ENCODE results near the gene MORN1. TPM values are rescaled to one million over a fixed set of nuclear protein-coding genes. Genes with fewer than 3 reads are reported as not detected.

The MORN1 gene
- total RNA-seq, 1 donor from 2014 or later = 19.0 TPM

DNA sequence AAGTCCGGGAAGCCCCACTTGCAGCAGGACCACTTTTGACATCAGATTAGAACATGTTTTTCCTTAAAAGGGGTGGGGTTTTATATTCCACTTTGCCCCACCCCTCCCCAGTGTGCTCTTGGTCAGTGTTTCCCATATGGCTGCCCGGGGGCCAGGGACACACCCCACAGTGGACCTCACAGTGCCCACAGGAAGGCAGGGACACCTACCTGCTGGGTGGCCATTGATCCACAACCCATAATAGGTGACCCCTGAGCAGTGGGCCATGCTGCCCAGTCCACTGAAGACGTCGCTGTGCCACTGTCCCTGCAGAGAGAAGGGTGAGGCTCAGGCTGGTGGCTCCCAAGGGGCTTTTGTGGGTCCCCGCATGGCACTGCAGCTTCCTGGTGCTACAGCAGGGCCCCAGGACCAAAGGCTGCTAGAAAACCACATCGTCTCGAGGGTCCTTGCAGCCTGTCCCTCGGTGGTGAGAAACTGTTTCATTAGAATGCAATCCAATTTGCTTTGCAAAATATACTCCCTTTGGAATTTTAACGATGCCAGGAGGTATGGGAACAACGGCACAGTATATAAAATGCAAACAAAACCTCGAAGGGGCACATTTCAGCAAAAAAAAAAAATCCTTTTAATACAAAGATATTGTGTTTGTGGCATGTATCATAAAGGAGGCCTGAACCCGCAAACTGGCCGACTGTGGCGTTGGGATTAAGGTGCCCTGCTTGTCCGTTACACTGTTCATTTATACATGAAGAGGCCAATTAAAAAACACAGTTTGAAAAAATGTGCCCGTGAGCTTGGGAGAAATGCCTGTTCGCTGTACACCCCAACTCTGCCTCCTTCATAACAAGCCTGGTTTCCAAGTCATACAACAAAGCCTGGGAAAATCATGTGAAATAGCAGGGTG is 16.9 kb downstream of the MORN1 start:
- no peak for DNase-seq (ENCODE audit: low spot score)

DNA sequence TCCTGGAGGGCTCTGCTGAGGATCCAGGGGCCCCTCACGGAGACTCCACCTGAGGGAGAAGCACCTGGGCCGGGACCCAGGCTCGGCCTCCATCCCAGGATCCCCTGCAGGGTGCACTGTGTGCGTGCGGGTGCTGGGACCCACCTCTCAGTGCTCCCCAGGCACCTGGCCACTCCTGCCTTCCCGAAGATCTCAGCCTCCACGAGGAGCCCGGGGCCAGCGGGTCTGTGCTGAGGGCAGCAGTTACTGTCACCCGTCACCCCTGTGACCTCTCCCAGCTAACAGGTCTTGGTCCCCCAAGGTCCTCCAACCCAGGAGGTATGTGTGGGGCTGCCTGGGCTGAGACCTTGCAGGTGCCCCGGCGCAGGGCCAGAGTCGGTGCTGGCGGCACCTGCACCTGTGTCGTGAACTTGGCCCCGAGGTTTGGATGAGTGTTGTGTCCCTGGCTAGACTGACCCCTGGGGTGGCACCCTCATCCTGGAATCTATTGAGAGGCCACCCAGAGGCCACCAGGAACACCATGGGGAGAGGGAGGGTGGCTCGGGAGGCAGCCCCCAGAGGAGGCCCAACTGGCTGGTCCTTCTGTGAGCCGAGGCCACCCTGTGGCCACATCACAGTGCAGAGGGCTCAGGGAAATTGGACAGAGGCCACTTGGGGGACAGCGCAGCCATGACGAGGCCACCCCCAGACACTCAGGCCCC is 17.7 kb downstream of the MORN1 start:
- DNase-seq (ENCODE audit: low spot score) = no peak

DNA sequence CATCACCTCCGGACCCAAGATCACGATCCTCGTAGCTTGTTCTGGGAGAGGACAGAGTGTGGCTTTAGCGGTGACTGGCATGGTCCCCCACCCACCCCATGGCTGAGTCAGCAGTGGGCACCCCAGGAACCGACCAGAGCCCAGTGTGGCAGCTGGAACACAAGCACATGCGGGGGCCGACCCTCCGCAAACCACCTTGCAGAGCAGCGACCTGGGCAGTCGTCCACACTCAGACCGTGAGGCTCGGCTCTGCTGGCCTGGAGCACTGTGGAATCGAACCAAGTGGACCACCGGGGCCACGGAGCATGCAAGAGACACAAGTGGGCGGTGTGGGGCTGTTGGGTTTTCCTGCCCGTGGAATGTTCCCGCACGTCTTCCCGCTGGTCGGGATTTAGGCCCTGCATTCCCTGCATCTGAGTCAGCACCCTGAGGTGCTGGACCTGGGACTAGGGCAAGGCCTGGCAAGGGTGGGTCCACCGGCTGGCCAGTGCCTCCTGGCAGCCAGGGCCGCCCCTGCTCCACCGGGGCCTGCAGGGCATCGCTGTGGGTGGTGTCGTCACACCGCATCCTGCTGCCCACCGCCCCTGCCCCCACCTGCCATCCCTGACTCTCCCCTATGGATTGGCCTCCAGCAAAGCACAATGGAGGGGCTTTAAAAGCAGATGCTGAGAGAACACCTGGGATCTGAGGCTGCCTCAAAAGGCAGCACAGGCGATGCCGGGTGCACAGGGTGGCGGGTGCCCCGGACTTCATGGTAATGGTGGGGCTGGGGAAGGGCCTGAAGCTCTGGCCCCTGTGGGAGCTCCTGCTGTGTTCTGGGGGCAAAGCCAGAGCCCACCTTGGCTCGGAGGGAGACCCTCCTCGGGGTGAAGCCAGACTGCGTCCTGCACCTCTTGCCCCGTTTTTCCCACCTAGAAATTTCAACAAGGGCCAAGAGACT is 18.5 kb downstream of the MORN1 start:
- DNase-seq (ENCODE audit: low spot score) = no peak

DNA sequence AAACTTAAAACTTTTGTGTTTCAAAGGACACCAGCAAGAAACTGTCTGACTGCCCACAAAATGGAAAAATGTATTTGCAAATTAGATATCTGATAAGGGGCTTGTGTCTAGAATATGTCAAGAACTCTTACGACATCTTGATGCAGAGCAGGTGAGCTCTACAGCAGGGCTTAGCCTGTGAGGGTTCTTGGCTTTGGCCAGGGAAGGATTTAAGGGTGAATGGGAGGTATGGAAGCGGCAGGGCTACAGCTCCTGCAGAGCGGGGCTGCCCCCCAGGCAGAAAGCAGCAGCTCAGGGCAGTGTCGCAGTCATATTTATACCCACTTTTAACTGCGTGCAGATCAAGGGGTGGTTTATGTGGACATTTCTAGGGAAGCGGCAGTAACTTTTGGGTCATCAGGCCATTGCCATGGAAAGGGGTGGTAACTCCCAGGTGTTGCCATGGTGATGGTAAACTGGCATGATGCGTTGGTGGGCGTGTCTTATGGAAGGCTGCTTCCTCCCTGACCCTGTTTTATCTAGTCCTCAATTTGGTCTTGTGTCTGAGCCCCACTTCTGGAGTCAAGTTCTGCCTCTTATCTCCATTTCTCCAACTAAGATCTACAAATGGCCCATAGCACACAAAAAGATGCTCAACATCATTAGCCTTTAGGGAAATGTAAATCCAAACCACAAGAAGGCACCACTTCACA is 23.2 kb downstream of the MORN1 start:
- DNase-seq (ENCODE audit: low spot score) = no peak

DNA sequence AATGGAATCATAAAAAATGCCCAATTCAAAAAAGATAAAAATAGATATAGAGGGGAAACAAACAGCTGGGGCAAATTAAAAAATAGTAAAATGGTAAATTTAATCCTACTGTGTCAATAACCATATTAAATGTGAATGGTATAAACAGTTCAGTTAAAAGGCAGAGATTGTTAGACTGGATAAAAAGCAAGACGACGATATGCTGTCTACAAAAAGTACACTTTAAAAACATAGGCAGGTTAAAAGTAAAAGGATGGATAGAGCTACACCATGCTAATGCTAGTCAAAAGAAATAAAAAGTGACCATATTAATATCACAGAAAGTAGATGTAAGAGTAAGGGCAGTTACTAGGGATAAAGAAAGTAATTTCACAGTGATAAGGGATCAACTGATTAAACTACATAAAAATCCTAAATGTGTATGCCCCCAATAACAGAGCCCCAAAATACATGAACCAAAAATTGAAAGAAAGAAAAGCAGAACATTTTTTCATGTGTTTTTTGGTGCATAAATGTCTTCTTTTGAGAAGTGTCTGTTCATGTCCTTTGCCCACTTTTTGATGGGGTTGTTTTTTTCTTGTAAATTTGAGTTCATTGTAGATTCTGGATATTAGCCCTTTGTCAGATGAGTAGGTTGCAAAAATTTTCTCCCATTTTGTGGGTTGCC is 27.4 kb downstream of the MORN1 start:
- DNase-seq (ENCODE audit: low spot score) = no peak

DNA sequence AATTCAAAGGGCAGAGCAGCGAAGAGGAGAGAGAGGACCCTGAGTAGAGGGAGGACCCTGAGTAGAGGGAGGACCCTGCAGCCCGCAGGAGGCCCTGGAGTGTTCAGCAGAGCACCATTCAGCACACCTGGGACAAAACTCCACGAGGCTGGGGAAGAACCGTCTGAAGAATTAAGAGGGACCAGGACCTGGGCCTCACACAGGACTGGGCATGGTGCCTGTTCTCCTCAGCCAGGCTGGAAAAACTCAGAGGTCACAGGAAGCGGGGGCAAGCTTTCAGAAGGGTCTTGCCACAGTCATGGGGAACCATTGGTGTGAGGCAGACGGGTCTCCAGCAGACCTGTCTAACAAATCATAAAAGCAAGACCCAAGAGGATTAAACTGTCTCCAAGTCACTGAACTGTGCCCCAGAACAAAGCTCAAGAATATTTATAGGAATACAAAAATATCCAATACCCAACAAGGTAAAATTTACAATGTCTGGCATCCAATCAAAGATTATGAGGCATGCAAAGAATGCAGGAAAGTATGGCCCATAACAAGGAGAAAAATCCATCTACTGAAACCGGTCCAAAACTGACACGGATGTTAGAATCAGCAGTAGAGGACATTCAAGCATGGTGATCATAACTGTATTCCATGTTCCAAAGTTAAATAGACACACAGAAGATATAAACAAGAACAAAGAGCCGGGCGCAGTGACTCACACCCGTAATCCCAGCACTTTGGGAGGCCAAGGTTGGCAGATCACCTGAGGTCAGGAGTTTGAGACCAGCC is 30.6 kb downstream of the MORN1 start:
- DNase-seq (ENCODE audit: low spot score) = no peak

DNA sequence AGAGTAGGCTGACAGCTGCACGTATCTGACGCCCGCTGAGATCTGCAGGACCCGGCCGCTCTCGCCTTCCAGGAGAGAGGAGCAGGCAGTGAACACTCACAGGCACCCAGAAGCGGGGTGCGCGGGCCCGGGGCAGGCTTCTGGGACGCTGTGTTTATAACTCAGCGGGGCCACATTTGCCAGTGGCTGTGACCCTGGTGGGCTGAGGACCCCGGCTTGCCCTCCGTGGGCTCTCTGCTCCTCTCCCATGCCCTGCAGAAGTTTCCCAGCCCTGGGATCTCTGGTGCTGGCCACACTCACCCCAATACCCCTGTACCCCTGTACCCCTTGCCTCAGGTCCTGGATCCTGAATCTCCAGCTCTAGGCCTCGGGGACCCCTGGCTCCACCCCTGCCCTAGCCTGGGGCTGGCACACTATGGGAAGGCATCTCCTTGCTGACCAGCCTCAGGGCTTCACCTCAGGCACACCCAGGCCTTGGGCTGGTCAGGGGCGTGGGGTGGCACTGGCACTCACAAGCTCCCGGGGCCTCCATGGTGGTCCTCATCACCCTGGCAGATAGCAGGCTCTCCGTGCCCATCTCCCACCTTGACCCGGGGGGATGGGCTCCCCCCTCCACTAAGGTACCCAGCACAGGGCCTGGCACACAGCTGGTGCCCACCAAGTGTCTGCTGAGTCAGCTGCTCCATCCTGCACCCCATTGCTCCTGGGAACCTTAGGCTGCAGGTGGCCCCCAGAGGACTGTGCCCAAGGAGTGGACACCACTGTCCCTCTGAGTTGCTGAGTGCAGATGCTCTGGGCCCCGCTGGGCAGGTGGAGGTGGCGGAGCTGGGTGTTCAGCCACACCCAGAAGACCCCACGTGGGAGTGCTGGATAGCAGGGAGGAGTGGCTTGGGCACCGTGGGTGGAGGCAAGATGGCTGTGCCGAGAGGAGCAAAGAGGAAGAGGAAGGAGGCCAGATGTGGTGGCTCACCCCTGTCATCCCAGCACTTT is 32.4 kb downstream of the MORN1 start:
- DNase-seq (ENCODE audit: low spot score) = no peak

DNA sequence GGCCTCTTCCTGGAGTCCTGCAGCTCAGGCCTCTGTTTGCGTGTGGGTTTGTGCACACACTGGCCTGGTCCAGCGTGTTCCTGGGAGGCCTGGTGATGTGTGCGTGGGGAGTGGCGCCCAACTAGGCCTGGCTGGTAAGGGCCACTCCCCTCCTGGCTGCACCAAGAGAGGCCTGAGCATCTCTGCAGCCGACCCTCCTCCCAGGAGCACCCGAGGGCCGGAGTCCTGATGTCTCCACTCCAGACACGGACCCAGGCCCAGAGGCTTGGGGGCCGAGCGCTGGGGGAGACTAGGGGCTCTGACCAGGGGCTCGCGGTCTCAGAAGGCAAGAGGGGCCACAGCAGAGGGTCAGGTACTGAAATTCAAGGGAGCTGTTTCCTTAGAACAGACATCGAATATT is 33.3 kb downstream of the MORN1 start:
- no peak for DNase-seq (ENCODE audit: low spot score)

DNA sequence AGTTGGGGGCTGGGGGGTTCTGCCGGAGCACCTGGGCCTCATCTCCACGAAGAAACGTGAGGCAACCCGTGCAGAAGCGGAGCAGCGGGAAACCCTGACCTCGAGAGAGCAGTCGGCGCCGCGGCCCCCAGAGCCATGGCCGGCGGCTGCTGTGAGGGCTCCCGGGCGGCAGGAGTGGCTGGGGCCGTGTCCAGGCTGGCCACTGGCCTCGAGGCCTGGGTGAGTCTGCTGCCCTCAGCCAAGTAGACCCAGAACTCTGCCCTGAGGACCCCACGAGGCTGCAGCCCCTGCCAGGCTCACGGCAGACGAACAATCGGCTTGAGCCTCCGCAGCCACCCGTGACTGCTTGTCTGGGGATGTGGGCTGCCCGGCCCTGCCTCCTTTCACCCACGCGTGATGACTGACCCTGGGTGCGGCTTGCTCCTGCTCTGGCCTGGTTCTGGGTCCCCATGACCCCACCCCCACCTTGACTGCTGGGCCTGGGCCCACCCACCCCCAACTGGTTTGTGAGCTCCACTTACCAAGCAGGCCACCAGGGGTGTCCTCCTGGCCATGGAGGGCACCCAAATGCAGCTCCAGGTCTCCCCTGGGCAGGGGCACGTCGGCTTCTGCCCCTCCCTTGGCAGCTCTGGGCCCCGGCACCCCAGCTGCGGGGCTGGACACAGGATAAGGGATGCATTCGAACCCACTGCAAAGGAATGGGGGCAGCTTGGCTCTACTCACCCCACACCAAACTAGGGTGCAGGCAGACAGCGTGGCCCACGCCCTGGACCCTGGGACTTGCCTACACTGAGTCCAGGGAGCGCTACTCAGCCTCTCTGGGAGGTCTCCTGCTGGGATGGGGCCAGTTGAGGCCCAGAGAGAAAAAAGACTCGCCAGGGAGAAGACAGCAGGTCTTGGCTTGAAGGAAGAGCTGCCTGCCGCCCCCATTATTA is 34.2 kb downstream of the MORN1 start:
- no peak for DNase-seq (ENCODE audit: low spot score)

DNA sequence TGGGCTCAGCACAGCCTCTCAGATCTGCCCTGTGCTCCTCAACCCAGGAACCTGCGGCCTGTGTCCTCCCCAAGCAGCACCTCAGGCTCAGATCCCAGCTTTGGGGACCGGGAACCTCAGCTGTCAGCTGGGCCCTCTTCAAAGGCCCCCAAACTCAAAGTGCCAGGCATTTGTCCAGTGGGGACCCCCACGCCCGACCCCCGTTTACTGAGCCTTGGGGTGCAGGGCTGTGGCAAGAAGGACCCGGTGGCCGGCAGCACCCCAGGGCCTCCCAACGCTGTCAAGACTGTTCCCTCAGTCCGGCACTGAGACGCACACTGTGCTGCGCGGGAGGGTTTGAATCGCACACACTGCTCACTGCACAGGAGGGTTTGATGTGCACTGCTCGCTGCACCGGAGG is 35.0 kb downstream of the MORN1 start:
- DNase-seq (ENCODE audit: low spot score) = no peak

DNA sequence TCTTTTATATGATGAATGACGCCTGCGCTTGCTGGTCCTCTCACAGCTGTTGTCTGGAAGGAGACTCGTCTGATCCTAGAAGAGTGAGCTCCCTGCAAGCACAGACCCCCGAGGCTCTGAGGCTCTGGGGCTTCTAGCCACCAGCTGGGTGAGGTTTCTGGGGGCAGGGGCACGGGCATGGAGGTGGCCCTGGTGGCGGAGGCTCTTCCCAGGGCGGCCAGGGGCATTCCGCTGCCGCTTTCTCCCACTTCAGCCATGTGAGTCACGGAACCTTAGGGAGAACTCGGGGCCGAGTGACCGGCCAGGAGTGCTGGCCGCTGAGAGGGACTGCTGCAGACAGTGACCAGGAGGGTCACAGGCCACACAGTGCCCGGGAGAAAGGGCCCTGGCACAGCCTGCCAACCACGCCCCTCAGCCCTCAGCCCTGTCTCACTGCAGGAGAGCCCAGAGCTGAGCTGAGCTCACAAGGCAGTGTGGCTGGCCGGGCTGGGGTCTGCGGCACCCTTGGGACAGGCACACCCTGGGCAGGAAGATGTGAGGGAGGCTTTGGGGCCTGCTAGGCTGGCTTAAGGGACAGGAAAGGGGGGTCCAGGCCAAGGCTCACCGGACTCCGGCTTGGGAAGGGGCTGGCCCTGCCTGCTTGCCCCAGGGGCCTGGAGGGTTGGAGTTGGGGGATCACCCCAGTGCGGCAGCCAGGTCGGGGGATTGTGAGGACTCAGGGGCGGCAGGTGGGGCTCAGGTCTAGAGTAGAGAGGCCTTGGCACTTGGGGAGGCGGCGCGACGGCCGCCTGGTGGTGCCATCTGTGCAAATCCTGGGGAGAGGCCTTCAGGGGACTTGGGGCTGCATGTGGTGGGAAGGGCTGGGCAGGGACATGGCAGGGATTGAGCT is 35.7 kb downstream of the MORN1 start:
- DNase-seq (ENCODE audit: low spot score) = no peak

DNA sequence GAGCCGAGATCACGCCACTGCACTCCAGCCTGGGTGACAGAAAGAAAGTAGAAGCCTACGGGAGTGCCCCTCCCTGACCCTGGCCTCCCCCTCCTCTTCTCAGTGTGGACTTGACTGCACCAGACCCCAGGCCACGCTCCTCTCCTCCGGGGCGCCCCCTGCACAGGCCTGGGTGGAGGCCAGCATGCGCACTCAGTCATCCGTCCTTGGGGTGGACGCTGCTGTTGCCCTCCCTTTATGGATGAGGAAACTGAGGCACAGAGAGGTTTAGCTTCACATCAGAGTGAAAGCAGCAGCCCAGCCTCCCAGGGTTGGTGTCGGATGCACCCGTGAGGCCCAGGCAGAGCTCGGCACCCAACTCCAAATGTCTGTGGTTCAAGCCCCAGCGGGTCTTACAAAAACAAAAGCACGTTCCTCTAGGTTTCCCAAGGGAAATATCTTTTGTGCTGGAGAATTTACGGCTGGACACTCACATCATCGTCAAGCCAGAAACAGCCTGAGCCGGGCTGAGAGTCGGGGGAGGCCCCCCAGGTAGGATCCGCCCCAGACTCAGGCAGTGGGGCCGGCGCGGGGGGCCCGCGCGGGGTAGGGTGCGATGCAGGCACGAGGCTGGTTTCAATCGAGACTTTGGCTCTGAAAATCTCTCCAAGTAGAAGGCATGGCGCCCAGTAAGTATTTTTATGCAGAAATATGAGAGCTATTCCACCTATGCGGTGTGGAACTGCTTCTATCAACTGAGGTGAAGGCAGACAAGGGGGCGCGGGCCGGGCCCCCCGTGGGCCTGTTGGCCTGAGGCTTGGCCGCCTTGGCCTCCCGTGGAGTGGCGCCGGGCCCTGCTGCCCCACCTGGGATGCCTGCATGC is 36.6 kb downstream of the MORN1 start:
- no peak for DNase-seq (ENCODE audit: low spot score)

DNA sequence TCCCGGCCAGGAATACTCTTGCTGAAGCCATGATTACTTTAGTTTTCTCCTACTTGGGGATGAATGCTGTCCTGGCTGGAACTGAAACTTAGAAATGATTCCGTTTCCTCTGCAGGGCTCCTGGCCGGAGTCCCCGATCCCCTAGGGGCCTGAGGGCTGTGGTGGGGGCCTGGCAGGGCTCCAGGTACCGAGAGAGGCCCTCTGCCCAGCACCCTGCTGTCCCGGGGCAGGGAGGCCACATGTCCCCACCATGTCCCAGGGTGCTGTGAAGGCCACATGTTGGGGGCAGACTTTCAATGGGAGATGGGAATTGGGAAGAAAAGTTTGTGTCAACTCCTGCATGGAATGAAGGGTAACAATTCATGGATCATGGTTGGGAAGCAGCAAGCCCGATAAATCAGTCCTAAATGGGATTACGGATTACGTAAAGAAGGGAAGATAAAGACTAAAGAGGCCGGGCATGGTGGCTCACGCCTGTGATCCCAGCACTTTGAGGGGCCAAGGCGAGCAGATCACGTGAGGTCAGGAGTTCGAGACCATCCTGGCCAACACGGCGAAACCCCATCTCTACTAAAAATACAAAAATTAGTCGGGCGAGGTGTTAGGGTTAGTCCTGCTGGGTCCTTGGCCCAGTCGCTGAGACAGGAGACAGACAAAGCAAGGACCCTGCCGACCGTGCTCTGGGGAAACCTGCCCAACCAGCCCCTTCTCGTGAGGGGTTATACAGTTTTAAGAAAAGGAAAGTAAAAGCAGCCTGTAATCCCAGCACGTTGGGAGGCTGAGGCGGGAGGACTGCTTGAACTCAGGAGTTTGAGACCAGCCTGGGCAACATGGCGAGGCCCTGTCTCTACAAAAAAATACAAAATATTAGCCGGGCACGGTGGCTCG is 37.6 kb downstream of the MORN1 start:
- DNase-seq (ENCODE audit: low spot score) = no peak

DNA sequence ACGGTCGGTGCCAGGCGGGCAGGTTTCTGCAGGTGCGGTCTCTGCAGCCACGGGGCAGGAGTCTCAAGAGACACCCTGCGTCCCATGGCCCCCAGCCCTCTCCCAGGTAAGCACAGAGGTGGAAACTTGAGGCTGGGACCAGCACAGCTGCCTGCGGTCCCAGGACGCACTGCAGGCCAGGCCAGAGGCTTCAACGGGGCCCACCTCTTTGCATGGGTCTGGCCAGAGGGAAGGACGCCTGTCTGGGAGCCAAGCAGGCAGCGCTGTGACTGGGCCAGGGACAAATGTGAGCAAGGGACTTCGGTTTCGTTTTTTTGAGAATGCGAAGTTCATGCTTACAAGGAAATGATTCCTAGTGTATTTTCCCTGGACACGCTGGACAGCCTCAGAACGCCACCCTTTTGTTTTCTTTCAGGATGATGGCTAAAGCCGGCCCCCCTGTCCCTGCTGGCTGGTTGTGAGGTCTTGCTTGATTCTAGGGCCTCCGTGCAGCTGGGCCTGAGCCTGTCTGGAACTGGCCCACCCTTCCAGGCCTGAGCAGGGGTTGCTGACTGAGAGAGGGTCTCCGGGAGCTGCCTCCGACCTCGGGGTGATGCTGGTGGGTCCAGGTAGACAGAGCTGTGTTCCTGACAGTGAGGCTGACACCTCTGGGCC is 38.3 kb downstream of the MORN1 start:
- DNase-seq (ENCODE audit: low spot score) = peak; percentile 70

Measured in ureter (tissue), 1 donor.